Left forelimb (tissue), 1 donor: Measurements from ENCODE around the gene ATP10D.
"Not testable (repeated sequence)": the region's sequence is repeated elsewhere in the genome, so short reads cannot be mapped to it uniquely, and the experiment has no call there.

Experiments
- DNase-seq: peaks from one replicate; pipeline ENCODE4 v3.0.0-alpha.2; 2018; ENCODE audit warnings: low spot score

The ATP10D gene

DNA sequence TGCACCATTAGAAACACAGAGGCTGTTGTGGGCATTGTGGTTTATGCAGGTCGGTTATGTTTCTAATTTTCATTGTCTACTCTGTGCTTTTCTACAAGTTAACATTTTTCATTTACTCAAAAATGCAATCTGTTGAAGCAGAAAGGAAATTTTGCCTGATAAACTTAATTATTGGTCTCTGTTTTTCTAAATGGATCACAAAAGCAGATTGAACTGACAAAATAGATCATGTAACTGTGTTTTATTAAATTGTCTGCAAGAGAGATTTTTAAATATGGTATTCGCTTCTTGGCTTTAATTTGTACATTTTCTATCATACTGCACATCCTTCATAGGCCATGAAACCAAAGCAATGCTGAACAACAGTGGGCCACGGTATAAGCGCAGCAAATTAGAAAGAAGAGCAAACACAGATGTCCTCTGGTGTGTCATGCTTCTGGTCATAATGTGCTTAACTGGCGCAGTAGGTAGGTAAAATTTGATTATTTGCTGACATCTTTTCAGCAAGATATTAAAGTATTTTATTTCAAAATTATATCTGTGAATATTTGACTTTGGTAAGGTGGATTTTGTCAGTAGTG, 50.6 kb downstream of the ATP10D start:
- DNase-seq: no peak

DNA sequence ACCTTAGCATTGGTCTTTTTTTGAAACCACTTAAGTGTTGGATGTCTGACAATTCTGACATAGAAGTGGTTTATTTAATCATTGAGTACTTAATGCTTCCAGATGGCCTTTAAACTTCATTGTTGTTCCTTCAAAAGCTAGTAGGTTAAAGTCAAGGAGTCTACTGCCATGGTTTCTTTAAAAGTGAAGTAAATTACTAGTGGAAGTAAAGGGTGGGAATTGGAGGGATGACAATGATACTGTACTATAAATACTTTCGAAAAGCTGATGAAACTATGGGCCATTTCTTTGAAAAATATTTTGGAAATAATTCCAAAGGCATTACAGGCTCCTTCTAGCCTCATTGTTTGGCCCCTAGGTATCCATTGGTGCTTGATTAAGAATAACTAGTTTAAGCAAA, 51.9 kb downstream of the ATP10D start:
- DNase-seq: no peak

DNA sequence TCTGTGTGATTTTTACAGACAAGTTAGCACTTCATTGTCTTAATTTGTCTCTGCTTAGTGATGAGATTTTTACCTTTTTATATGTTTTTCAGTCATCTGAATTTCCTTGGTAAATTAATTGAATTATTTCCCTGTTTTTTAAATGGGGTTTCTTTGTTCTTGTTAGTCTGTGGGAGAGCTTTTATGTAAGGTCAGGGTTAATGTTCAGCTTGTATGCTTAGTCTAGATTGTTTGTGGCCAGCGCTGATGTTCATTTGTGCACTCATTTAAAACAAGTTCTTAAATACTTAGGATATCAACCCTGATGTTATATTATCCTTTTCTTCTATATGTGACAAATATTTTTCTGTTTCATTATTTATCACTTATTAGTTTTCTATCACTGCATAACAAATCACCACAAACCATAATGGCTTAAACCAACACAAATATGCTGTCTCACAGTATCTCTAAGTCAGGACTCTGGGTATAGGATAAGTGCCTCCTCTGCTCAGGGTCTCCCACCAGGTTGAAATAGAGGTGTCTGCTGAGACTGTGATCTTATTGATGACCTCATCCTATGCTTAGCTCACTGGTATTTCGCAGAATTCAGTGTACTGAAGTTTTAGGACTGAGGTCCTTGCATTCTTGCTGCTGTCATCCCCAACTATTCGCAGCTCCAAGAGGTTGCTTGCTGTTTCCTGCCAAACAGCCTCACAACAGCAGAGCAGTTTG, 53.2 kb downstream of the ATP10D start:
- no peak for DNase-seq

DNA sequence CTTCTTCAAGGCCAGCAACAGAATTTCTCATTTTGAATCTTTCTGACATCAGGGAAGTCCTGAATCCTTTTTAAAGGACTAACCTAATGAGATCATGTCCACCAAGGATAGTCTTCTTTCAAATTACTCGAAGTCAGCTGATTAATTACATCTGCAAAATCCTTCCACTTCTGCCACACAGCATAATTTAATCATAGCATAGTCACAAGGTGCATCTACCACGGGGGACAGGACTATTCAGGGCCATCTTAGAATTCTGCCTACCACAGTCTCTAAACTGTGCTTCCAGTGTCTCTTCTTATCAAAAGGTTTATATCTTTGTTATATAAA, 53.7 kb downstream of the ATP10D start:
- no peak for DNase-seq

DNA sequence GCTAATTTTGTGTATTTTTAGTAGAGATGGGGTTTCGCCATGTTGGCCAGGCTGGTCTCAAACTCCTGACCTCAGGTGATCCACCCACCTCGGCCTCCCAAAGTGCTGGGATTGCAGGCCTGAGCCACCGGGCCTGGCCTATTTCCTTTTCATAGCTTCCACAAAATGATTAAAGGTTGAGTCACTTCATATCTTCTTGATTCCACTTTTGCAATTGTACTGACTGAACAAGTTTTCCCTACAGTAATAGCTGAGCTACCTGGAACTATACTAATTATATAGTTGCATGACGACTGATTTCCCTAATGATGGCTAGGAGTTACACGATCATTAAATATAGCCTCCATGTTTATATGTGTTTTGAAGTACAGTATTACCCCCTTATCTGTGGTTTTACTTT, 57.6 kb downstream of the ATP10D start:
- DNase-seq: not testable (repeated sequence)

DNA sequence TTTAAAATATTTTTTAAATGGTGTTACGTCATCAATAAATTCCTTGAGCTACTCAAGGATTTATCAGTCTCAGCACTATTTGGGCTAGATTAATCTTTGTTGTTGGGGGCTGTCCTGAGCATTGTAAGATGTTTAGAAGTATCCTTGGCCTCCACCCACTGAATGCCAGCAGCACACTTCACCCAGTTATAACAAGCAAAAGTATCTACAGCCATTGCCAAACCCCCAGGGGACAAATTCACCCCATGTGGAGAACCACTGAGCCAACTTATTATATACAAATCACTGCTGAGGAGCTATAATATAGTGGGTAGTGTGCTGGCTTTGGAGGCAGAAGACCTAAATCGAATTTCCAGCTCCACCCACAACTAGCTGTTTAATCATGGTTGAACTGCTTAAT, 58.3 kb downstream of the ATP10D start:
- no peak for DNase-seq

DNA sequence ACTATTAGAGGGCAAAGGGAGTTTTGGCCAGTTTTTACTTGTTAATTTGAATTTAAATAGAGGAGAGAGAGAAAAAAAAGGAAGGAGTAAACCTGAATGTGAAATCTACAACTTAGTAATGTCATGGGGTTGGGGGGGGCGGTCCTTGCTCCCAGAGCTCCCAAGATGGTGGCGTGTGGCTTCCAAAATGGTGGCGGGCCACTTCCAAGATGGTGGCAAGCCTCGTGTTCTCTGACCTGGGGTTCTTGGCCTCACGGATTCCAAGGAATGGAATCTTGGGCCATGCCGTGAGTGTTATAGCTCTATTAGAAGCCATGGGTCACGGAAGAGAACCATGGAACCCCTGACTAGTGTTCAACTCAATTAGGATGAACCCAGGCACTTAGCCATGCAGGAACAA, 65.3 kb downstream of the ATP10D start:
- not testable (repeated sequence) for DNase-seq

DNA sequence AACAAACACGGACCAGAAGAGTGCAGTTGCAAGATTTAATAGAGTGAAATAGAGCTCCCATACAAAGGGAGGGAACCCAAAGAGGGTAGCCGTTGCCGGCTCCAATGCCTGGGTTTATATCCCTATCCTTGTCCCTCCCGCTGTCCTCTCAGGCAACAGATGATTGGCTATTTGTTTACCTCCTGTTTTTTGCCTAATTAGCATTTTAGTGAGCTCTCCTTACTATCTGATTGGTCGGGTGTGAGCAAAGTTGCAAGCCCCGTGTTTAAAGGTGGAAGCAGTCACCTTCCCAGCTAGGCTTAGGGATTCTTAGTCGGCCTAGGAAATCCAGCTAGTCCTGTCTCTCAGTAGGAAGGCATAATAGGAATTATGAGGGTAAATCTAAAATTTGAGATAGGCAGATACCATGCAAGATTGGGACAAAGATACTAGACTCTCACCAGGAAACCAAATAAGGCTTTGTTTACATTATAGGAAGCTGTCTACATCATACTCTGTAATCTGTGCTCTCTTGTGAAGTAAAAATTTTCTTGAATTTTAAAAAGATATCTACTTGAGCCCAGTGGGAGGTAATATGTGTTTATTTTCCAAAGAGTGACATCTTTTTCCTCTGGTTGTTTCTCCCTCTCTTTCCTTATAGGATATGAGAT, 65.9 kb downstream of the ATP10D start:
- no peak for DNase-seq

DNA sequence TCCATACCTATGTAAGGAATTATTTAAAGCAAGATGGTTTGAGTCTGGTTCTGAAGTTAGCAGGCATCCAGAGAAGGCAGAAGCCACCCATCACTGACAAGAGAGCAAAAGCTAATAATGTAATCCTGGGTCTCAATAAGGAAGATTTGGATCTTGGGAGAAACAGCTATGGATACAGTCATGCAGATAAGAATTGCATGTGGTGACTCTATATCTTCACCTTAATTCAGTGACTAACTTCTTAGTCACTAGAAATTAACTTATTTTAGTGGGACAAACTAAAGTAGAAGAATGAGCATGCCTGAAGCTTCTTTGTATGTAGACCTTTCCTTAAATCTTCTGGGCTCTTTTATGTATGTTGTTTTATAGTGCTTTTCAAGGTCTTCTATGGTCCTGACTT, 66.6 kb downstream of the ATP10D start:
- DNase-seq: no peak

DNA sequence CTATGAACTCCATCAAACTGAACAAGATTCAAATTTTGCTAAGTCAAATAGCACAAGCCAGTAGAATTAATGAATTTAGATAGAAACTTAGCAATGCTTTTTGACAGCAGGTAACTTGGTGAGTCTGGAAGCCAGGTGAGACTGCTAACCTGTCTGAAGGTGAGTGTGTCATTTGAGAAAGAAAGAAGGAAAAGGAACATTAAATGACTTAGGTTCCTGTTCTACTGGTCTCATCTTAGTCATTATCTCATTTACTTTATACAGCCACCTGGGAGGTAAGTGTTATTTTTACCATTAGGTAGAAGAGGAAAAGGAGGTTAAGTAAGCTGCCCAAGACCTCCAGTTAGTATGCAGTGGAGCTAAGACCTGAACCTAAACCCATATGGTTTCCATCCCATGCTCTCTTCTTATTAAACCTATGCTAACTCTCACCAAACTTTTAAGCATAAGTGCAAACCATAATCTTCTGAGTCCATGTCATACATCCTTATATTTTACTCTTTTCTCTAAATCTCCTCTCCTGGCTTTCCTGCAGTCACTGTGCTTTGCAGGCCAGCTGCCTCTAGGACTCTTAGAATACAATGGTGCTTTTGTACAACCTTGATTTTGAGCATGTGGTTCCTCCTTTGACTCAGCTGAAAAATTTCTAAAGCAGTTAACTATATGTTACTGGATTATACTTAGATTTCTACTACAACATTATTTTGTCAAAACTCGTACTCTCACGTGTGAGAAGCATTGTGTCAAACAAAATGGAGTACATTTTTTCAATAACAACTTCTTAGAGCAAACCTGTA, 68.5 kb downstream of the ATP10D start:
- no peak for DNase-seq

DNA sequence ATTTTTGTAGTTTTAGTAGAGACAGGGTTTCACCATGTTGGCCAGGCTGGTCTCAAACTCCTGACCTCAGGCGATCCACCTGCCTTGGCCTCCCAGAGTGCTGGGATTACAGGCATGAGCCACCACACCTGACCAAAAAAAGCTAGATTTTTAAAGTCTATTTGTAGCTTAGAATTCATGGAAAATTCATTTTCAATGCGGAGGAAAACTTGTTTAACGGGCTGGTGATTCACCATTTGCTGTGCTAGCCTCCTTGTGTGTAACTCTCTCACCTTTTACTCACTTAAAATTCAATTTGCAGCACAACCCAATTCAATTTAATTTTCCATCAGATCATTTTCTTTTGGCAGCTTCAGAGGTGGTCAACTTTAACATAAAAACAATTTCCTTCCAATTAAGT, 70.8 kb downstream of the ATP10D start:
- DNase-seq: not testable (repeated sequence)

DNA sequence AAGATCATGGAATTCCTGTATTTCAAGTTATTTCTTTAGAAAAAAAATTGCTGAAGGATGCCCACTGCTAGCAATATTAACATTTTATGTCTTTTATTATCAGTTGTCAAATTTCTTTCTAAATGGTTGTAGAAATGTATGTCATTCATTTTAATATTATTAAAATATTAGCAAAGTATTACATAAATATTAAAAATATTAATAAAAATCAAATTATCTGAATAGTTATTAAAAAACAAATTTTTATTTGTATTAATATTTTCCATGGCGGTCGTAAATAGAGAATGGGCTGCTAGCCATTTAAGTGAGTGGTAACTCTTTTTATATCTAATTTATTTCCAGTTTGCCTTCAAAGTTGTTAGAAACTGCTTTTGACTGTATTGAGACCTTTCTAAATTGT, 72.2 kb downstream of the ATP10D start:
- no peak for DNase-seq

DNA sequence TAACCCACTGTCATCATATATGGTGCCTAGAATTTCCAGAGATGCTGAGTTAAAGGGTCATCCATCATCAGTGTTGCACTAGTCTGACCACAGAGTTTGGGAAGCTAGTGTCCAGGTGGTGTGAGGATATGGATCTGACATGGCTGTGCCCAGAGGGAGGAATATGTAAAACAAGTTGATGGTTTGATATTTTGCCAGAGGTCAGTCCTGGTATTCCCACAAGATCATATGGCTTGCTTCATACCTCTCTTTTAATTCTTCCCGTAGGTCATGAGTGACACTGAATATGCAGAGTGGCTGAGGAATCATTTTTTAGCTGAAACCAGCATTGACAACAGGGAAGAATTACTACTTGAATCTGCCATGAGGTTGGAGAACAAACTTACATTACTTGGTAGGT, 75.6 kb downstream of the ATP10D start:
- DNase-seq: no peak

DNA sequence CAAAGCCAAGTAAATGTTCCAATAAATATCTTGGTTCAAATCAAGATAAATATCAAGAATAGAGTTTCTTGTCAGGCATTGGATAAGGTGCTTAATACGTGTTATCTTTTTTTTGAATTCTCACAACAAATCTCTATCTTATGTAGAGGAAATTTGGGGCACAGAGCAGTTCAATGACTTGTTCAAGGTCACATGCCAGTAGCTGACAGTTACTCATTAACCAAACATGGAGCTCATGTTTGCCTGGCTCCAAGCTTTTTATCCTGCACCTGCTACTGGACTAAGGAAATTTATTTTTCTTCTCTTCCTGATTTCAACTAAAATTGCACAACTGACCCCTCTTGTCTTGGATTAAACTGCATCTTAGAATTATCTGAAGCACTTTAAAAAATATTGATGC, 76.3 kb downstream of the ATP10D start:
- DNase-seq: no peak

DNA sequence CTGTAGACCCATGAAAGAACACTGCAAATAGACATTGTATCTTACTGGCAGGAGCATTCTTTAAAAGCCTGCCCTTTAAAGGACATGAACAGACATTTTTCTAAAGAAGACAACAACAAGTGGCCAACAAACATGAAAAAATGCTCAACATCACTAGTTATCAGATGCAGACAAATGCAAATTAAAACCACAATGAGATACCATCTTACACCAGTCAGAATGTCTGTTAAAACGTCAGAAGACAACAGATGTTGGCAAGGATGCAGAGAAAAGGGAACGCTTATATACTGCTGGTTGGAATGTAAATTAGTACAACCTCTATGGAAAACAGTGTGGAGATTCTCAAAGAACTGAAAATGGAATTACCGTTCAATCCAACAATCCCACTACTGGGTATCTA, 77.2 kb downstream of the ATP10D start:
- no peak for DNase-seq

DNA sequence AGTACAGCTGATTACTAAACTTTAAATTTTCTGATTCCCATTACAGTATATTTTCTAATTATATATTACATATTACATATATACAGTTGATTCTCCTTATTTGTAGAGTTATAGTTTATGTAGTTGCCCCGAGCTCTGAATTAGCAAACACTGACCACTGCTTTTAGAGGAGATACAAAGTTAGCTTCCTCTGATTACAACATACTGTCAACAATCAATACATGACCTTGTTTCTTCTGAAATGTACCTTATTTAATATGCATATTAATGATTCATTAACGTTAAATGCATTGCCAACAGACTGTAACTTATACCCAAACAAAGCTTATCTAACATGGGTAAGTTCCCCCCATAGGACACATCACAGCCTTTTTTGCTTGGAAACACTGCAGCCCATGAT, 81.5 kb downstream of the ATP10D start:
- no peak for DNase-seq

DNA sequence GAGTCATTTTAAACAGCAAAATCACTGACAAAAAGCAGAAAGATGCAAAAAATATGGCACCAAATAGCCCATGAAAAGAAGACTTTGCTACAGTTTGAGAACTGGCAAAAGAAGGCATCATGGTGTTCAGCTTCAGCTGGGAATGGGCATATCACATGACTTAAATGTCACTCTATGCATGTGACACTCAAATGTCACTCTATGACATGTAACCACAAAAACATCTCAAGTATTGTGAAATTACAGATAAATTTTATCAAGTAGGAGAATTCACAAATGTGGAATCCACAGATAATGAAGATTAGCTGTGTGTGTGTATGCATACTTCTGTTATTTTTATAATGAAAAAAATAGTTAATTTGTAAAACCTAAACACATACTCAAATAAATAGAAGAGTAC, 81.9 kb downstream of the ATP10D start:
- no peak for DNase-seq

DNA sequence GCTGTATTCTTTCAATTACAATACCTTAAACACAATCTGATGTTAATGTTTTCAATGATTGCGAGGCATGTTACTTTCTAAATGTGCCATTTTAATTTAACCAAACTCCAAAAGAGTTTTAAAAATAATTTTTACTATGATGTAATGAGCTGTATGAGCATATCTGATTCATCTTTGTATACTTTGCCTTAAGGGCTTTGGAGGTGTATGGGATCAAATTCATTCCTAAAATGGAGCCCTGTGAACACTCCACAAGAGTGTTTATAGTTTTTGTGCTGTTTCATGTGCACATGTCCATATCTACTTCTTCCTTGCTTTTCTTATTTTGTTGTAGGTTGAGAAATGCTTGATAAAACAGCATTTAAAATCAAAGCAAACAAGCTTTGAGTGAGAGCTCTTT, 82.4 kb downstream of the ATP10D start:
- DNase-seq: no peak

DNA sequence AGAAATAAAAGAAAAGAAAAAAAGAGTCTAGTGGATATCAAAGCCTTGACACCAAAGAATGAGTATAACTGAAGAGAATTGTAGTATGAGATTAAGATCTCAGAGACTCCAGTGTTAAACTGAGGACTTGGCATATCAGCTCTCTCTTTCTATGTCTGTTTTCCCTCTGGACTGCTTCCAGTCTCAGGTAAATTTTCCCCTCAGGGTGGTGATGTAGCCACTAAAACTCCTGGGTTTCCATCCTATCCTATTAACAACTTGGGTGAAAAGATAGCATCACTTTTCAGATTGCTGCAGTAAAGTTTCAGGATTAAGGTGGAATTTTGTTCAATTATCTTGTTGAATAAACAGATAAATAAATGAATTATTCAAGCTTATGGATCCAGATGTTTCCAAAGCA, 85.7 kb downstream of the ATP10D start:
- no peak for DNase-seq

DNA sequence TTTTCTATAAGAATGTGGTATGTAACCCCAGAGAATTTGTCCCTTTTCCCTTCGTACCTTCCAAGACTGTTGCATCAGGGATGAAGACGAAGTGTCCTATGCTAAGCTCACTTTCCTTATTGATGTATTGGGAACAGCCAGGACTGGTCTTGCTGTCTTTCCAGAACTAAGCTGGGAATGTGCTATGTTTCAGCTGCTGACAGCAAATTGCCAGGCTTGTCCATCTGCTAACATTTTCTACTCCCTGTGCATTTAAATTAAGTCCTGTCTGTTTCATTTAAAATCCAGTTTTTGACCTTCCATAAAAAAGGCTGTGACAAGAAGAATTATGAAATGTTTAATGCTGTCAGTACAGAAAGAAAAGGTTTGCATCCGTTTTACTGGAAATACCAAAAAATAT, 87.9 kb downstream of the ATP10D start:
- no peak for DNase-seq

DNA sequence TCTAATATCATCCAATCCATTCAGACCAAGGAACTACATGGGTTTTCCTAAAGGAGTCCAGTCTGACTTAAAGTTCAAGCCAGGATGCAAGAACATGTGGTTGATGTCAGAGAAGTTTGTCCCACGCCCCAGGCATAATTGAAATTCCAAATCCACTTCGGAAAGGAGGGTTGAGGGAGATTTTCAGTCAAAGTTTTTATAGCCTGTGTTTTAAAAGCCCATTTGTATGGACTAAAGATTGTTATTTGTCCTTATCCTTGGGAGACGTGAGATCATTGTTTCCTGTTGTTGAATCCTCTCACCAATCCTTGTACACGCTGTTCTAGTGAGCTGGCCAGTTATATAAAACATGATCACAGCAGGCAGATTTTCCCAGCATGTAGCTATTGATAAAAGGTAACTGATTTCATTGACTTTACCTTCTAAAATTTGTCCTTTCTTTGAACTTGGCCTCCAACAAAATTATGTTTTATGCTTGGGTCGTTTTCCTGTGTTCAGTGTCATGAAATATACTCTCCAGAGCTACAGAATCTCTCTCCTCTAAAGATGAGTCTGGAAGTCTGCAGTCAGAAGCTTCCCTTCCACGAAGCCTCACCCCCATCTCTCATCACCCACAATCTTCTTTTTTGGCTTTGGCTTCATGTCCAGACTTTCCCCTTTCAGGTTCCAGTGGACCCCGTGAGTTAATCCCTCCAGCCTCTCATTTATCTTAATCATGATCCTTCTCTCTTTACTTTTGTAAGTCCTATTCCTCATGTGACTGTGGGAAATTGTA, 92.9 kb downstream of the ATP10D start:
- DNase-seq: no peak

DNA sequence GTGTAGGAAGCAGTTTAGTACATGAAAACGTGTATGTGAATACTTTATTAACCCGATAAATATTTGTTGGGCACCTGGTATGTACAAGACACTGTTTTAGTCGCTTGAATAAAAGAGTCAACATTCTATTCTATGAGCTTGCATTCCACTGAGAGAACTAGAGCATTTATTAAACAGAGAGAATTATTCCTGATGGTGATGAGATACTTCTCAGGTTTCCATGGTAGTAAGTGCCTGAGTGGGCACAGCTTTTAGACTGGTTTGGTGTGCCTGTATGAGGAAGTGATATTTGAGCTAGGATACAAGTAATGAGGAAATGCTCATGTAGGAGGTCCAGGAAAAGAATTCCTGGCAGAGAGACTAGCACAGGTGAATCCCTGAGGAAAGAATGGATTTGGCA, 94.2 kb downstream of the ATP10D start:
- no peak for DNase-seq
